ENCODE results near the gene ITM2A. TPM values are rescaled to one million over a fixed set of nuclear protein-coding genes. Genes with fewer than 3 reads are reported as not detected.

The ITM2A gene
- total RNA-seq, result 100 to 1,000 TPM; 236 to 259 TPM
- polyA plus RNA-seq (2013, experiment 1 of 2), result 171 TPM
- polyA plus RNA-seq (2013, experiment 2 of 2), result 233 TPM
- 32.7 to 373 (median 119) reads per million in 172 experiments for total RNA-seq

DNA sequence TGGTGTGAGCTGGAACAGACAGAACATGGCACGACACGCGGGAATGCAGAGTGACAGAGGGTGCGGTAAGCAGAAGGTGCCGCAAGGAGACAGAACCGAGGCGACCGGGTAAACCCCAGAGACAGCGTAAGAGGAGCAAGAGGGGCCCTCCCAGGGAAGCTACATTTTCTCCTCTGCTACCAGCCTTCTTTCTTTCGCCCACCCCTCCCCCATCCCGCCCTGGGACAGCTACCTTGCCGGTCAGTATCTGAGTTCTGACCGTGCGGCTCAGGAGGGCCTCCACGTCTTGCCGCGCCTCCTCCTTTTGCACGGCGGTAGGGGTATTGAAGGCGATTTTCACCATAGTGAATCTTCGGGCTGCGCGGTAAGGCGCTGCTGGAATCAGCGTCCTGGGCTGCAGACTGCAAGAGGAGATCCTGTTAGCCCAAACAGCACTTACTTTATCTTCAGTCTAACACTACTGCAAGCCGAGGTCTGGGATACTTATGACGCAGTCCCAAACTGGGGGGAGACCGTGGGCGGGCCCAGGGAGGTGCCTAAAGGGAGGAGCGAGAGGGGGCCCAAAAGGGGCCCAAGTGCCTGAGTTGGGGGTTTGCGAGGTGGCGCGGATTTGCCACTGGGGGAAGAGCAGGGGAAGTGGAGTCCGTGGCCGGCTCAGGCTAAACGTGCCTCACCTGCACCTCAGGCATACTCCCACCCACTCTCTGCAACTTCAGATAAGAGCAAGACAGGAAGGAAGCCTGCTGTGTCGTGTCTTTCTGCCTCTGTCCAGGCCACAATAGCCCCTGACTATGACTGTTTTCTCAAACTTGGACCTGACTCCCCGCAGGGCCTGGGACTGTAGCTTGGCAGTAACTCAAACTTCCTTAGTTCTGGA is at the start of gene ITM2A:
Gene ITM2A, minus strand, starts transcription at position 462 of the 877 bp plus-strand sequence. Its CDS starts 119 bp downstream, at position 343.
- DNase-seq, result peak; percentile 36 to 85 (median 55)
- intact Hi-C loops (cut with DNase I, micrococcal nuclease), result loop anchor here in 1 of 2 experiments (2.0 to 10.0 kb wide), 4 partner anchors 46 to 422 kb away; partner anchors contain the start of gene P2RY10
- Histone ChIP-seq H3K9me3 (ENCODE audit: control insufficient read depth in 1 of 2, insufficient read depth in 1 of 2, low read length in 2 of 2) (no peaks in the 10 kb centered on the region), H3K27ac (ENCODE audit: low read depth in 1 of 2, low read length in 2 of 2) (peak within 1 kb of the TSS; percentile 77 to 88), H3K4me3 (ENCODE audit: low read length) (peak within 1 kb of the TSS; percentile 86), H3K4me1 (ENCODE audit: insufficient read depth, low read length) (peaks cover 13% of the 10 kb centered on the region), H3K36me3 (ENCODE audit: insufficient read depth, low read length) (peaks cover 7% of the 10 kb centered on the region), H3K27me3 (ENCODE audit: control insufficient read depth in 1 of 2, insufficient read depth in 2 of 2, low read length in 2 of 2) (no peaks in the 10 kb centered on the region)
- Mint-ChIP-seq H3K27me3 (no peaks in the 10 kb centered on the region), H3K4me3 (peak within 1 kb of the TSS; percentile 98), H3K36me3 (ENCODE audit: low read depth) (peaks cover 44% of the 10 kb centered on the region), H3K27ac (peak within 1 kb of the TSS; percentile 99), H3K4me1 (ENCODE audit: low read depth) (peaks cover 27% of the 10 kb centered on the region), H3K9me3 (no peaks in the 10 kb centered on the region)
- POLR2A ChIA-PET, result interaction anchor here (0.7 to 2.7 kb wide), 17 partner anchors 11 to 1040 kb away, joined by 3 to 16 read pairs (median 5); partner anchors contain the start of genes CYSLTR1, GPR174 and P2RY10
- TF ChIP-seq, protein P1, sequence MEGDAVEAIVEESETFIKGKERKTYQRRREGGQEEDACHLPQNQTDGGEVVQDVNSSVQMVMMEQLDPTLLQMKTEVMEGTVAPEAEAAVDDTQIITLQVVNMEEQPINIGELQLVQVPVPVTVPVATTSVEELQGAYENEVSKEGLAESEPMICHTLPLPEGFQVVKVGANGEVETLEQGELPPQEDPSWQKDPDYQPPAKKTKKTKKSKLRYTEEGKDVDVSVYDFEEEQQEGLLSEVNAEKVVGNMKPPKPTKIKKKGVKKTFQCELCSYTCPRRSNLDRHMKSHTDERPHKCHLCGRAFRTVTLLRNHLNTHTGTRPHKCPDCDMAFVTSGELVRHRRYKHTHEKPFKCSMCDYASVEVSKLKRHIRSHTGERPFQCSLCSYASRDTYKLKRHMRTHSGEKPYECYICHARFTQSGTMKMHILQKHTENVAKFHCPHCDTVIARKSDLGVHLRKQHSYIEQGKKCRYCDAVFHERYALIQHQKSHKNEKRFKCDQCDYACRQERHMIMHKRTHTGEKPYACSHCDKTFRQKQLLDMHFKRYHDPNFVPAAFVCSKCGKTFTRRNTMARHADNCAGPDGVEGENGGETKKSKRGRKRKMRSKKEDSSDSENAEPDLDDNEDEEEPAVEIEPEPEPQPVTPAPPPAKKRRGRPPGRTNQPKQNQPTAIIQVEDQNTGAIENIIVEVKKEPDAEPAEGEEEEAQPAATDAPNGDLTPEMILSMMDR (IDR thresholded peaks at IDR 0.05), result no peak
- CTCF ChIA-PET, result interaction anchor here (0.8 to 1.2 kb wide), 3 partner anchors 46 to 96 kb away, joined by 3 to 4 read pairs (median 4); no protein-coding TSS in a partner anchor
- peak; percentile 86 for ATAC-seq (ENCODE audit: poor library complexity)

DNA sequence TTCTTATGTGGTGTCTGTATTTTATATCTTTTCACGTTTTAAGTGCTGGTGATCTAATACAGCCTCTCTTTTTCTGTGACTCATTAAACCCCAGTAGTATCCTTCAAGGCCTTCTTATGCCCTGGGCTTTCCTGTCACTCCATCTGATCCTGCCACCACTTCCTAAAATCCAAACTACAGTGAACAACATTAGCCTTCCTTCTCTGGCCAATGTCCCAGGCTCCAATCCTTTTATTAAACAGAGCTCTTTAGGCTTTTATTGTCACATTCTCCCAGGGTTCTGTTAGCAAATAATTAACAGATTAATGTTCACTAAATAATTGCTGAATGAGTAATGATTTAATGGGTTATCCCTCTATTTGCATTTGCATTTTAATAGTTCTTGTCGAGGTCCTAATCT is 47.9 kb upstream of the ITM2A start:
- ChIA-PET POLR2A (no interaction called here), CTCF (no interaction called here)
- DNase-seq (no peak), ATAC-seq (ENCODE audit: poor library complexity) (no peak)
- H3K27ac Mint-ChIP-seq, result no peak overlapping the region
- Histone ChIP-seq H3K27me3 (ENCODE audit: control insufficient read depth in 1 of 2, insufficient read depth in 2 of 2, low read length in 2 of 2) (no peaks in the 10 kb centered on the region), H3K36me3 (ENCODE audit: insufficient read depth, low read length) (no peaks in the 10 kb centered on the region), H3K9me3 (ENCODE audit: control insufficient read depth in 1 of 2, insufficient read depth in 1 of 2, low read length in 2 of 2) (no peaks in the 10 kb centered on the region), H3K4me1 (ENCODE audit: insufficient read depth, low read length) (peaks cover 3% of the 10 kb centered on the region), H3K4me3 (ENCODE audit: low read length) (no peak overlapping the region), H3K27ac (ENCODE audit: low read depth in 1 of 2, low read length in 2 of 2) (no peak overlapping the region)
- peaks cover 18% of the 10 kb centered on the region for H3K4me1 Mint-ChIP-seq (ENCODE audit: low read depth)
- no peaks in the 10 kb centered on the region for H3K36me3 Mint-ChIP-seq (ENCODE audit: low read depth)
- TF ChIP-seq, protein P1 (IDR thresholded peaks at IDR 0.05), result no peak
- no peaks in the 10 kb centered on the region for H3K27me3 Mint-ChIP-seq
- no peak overlapping the region for H3K4me3 Mint-ChIP-seq
- intact Hi-C loops (cut with DNase I, micrococcal nuclease), result loop anchor here in 1 of 2 experiments (2.0 to 10.0 kb wide), 3 partner anchors 143 to 858 kb away; no protein-coding TSS in a partner anchor
- H3K9me3 Mint-ChIP-seq, result no peaks in the 10 kb centered on the region

DNA sequence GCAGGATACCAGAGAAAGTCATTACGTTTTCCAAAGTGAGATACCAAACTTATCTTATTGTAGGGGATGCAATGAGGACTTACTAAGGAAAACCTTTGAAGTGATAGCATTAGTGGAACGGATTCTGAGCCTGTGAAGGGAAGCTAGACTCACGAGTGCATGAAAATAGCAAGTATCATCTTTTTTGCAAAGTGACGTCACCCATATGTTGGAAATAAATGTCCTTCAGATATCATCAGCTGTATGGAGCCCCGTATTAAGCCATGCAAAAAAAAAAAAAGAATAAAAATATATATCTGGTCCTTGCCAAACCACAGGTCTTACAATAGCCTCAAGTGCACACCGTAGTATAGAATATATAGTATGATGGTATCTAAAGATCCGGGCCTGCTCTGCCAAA is 46.8 kb upstream of the ITM2A start:
- DNase-seq, result no peak
- H3K27ac ChIP-seq (ENCODE audit: low read depth in 1 of 2, low read length in 2 of 2), result no peak overlapping the region
- H3K27me3 Mint-ChIP-seq, result no peaks in the 10 kb centered on the region
- no peaks in the 10 kb centered on the region for H3K27me3 ChIP-seq (ENCODE audit: control insufficient read depth in 1 of 2, insufficient read depth in 2 of 2, low read length in 2 of 2)
- intact Hi-C loops (cut with DNase I, micrococcal nuclease), result loop anchor here (1.0 to 10.0 kb wide), 7 partner anchors 47 to 859 kb away; partner anchors contain the start of gene ITM2A (in 1 of the 2)
- ATAC-seq (ENCODE audit: poor library complexity), result no peak
- H3K4me3 Mint-ChIP-seq, result no peak overlapping the region
- no peaks in the 10 kb centered on the region for H3K9me3 Mint-ChIP-seq
- TF ChIP-seq, protein P1 (IDR thresholded peaks at IDR 0.05), result no peak
- H3K4me1 ChIP-seq (ENCODE audit: insufficient read depth, low read length), result peaks cover 5% of the 10 kb centered on the region
- no peaks in the 10 kb centered on the region for H3K9me3 ChIP-seq (ENCODE audit: control insufficient read depth in 1 of 2, insufficient read depth in 1 of 2, low read length in 2 of 2)
- no peak overlapping the region for H3K4me3 ChIP-seq (ENCODE audit: low read length)
- ChIA-PET CTCF (interaction anchor here (1.5 to 1.9 kb wide), 2 partner anchors 47 to 334 kb away, joined by 4 to 6 read pairs; partner anchors contain the start of gene ITM2A), POLR2A (no interaction called here)
- H3K36me3 Mint-ChIP-seq (ENCODE audit: low read depth), result no peaks in the 10 kb centered on the region
- peaks cover 28% of the 10 kb centered on the region for H3K4me1 Mint-ChIP-seq (ENCODE audit: low read depth)
- H3K36me3 ChIP-seq (ENCODE audit: insufficient read depth, low read length), result no peaks in the 10 kb centered on the region
- H3K27ac Mint-ChIP-seq, result no peak overlapping the region
